Loucy (cell line): Measurements from ENCODE around the gene WFIKKN2.

Experiments used
- H2AFZ ChIP-seq: fragments of 200-600 bp; sonication (generic); 2 replicates; pipeline ENCODE4 v1.6.0; 2016; ENCODE audit warnings: antibody characterized with exemption, mild to moderate bottlenecking, low read length, moderate library complexity
- H3F3A ChIP-seq: fragments of 200-600 bp; 2 replicates; pipeline ENCODE4 v1.6.0; 2016; ENCODE audit warnings: antibody characterized with exemption, low read depth, mild to moderate bottlenecking
- H3K27me3 ChIP-seq: fragments of 200-600 bp; sonication (generic); 2 replicates; pipeline ENCODE4 v1.6.1; 2014; ENCODE audit warnings: low read length, mild to moderate bottlenecking; ENCODE audit not compliant: insufficient read depth, poor library complexity, severe bottlenecking
- H3K36me3 ChIP-seq: fragments of 200-600 bp; sonication (generic); 2 replicates; pipeline ENCODE4 v1.6.1; 2016; ENCODE audit warnings: low read length; ENCODE audit not compliant: insufficient read depth
- H3K4me1 ChIP-seq: fragments of 200-600 bp; sonication (generic); 2 replicates; pipeline ENCODE4 v1.5.1; 2014; ENCODE audit warnings: low read length, mild to moderate bottlenecking; ENCODE audit not compliant: insufficient read depth, poor library complexity, severe bottlenecking
- H3K4me2 ChIP-seq: fragments of 200-600 bp; sonication (generic); 2 replicates; pipeline ENCODE4 v1.6.0; 2014; ENCODE audit warnings: antibody characterized with exemption, low read length, low read depth, mild to moderate bottlenecking; ENCODE audit not compliant: poor library complexity, severe bottlenecking
- H3K4me3 ChIP-seq: fragments of 200-600 bp; sonication (generic); 2 replicates; pipeline ENCODE4 v1.5.1; 2014; ENCODE audit warnings: low read length, mild to moderate bottlenecking, mixed read lengths; ENCODE audit not compliant: poor library complexity, severe bottlenecking
- H3K79me2 ChIP-seq: fragments of 200-600 bp; sonication (generic); 2 replicates; pipeline ENCODE4 v1.6.1; 2014; ENCODE audit warnings: low read length; ENCODE audit not compliant: insufficient read depth
- H3K9ac ChIP-seq: fragments of 200-600 bp; sonication (generic); 2 replicates; pipeline ENCODE4 v1.6.0; 2014; ENCODE audit warnings: mild to moderate bottlenecking, low read depth, low read length, moderate library complexity; ENCODE audit not compliant: poor library complexity, severe bottlenecking
- H3K9me2 ChIP-seq: fragments of 200-600 bp; sonication (generic); replicated peaks from 2 replicates; pipeline ENCODE4 v1.6.1; 2016; ENCODE audit warnings: low read depth, low read length, mixed read lengths
- H3K9me3 ChIP-seq: fragments of 200-600 bp; sonication (generic); 2 replicates; pipeline ENCODE4 v1.6.1; 2014; ENCODE audit warnings: mild to moderate bottlenecking, antibody characterized with exemption, low read length, low read depth; ENCODE audit not compliant: insufficient read depth
- H4K20me1 ChIP-seq: fragments of 200-600 bp; sonication (generic); 2 replicates; pipeline ENCODE4 v1.6.0; 2014; ENCODE audit warnings: antibody characterized with exemption, low read length, mild to moderate bottlenecking; ENCODE audit not compliant: insufficient read depth, poor library complexity, severe bottlenecking
- EZH2phosphoT487 ChIP-seq: fragments of 200-600 bp; IDR thresholded peaks from 2 replicates; pipeline ENCODE4 v1.6.1; 2018; ENCODE audit warnings: antibody characterized with exemption, mild to moderate bottlenecking, moderate library complexity, borderline replicate concordance
- TF ChIP-seq, protein P1 (sequence below): fragments of 200-600 bp; sonication (generic); conservative IDR thresholded peaks from 2 replicates; pipeline ENCODE4 v1.5.1; 2014; ENCODE audit warnings: mild to moderate bottlenecking, antibody characterized with exemption, low read length

WFIKKN2 gene

GRCh38 chr17:50877838-50878237 lies 42.5 kb downstream of the WFIKKN2 start:
- Histone ChIP-seq H3K9ac (no peak overlapping the region), H3K79me2 (no peaks in the 10 kb centered on the region), H2AFZ (no peak overlapping the region), H3K4me3 (no peak overlapping the region), H3K4me1 (peaks cover 6% of the 10 kb centered on the region), H3K27me3 (peaks cover 48% of the 10 kb centered on the region), H3F3A (no peaks in the 10 kb centered on the region), H3K9me2 (no peaks in the 10 kb centered on the region), H3K36me3 (no peaks in the 10 kb centered on the region), H3K9me3 (no peaks in the 10 kb centered on the region; the same call in 1 of the 2 replicates), H3K4me2 (no peak overlapping the region), H4K20me1 (peaks cover 2% of the 10 kb centered on the region)
- TF ChIP-seq, protein P1, sequence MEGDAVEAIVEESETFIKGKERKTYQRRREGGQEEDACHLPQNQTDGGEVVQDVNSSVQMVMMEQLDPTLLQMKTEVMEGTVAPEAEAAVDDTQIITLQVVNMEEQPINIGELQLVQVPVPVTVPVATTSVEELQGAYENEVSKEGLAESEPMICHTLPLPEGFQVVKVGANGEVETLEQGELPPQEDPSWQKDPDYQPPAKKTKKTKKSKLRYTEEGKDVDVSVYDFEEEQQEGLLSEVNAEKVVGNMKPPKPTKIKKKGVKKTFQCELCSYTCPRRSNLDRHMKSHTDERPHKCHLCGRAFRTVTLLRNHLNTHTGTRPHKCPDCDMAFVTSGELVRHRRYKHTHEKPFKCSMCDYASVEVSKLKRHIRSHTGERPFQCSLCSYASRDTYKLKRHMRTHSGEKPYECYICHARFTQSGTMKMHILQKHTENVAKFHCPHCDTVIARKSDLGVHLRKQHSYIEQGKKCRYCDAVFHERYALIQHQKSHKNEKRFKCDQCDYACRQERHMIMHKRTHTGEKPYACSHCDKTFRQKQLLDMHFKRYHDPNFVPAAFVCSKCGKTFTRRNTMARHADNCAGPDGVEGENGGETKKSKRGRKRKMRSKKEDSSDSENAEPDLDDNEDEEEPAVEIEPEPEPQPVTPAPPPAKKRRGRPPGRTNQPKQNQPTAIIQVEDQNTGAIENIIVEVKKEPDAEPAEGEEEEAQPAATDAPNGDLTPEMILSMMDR = no peak
- TF ChIP-seq EZH2phosphoT487 = no peak

DNA sequence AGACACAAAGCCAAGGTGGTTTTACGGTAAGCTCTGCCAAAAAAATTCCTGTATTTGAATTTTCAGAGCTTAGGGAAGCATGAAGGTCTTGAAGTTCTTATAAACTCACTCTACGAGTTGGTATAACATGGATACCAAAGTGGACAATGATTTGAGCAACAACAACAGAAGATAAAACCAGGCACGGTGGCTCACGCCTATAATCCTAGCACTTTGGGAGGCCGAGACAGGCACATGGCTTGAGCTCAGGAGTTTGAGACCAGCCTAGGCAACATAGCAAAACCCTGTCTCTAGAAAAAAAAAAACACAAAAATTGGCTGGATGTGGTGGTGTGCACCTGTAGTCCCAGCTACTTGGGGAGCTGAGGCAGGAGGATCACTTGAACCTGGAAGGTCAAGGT lies 43.7 kb downstream of the WFIKKN2 start:
- H3K9me3 ChIP-seq = no peaks in the 10 kb centered on the region; the same call in 1 of the 2 replicates
- H3K9me2 ChIP-seq = no peaks in the 10 kb centered on the region
- no peak overlapping the region for H2AFZ ChIP-seq
- no peaks in the 10 kb centered on the region for H3K79me2 ChIP-seq
- no peak overlapping the region for H3K4me3 ChIP-seq
- H3K36me3 ChIP-seq = no peaks in the 10 kb centered on the region
- H3F3A ChIP-seq = no peaks in the 10 kb centered on the region
- H3K4me2 ChIP-seq = no peak overlapping the region
- H3K27me3 ChIP-seq = peaks cover 36% of the 10 kb centered on the region
- H3K4me1 ChIP-seq = no peaks in the 10 kb centered on the region
- TF ChIP-seq EZH2phosphoT487 = no peak
- TF ChIP-seq, protein P1 = no peak
- no peaks in the 10 kb centered on the region for H4K20me1 ChIP-seq
- H3K9ac ChIP-seq = no peak overlapping the region

- Histone ChIP-seq H3K79me2 (no peaks in the 10 kb centered on the region), H3K27me3 (peaks cover 15% of the 10 kb centered on the region), H3K4me1 (no peaks in the 10 kb centered on the region), H3K9ac (no peak overlapping the region), H3K9me2 (no peaks in the 10 kb centered on the region), H2AFZ (no peak overlapping the region), H3K4me3 (no peak overlapping the region), H3F3A (no peaks in the 10 kb centered on the region), H3K4me2 (no peak overlapping the region), H3K36me3 (no peaks in the 10 kb centered on the region), H3K9me3 (no peaks in the 10 kb centered on the region; the same call in 1 of the 2 replicates), H4K20me1 (no peaks in the 10 kb centered on the region)
- TF ChIP-seq, protein P1 = no peak
- no peak for TF ChIP-seq EZH2phosphoT487
Observed at GRCh38 chr17:50881182-50881581, 45.8 kb downstream of the WFIKKN2 start.
